Testis (tissue), 2 donors: Measurements from ENCODE around the gene CTDP1.
"Not testable (repeated sequence)": the region's sequence is repeated elsewhere in the genome, so short reads cannot be mapped to it uniquely, and the experiment has no call there.

Experiments used
- POLR2A ChIP-seq: fragments of 450-650 bp; IDR thresholded peaks from one replicate; pipeline ENCODE4 v1.6.1; 2017; ENCODE audit warnings: antibody characterized with exemption, mild to moderate bottlenecking, moderate library complexity
- TF ChIP-seq, protein P1 (sequence below), 3 experiments: fragments of 450-650 bp in 2 of 3; fragments of 200-600 bp in 1 of 3; sonication (generic) in 1 of 3; IDR thresholded peaks; one replicate each; pipeline ENCODE4 v1.5.1; 2016 to 2019; ENCODE audit warnings: antibody characterized with exemption in 3 of 3, mild to moderate bottlenecking in 2 of 3, moderate library complexity in 1 of 3

DNA sequence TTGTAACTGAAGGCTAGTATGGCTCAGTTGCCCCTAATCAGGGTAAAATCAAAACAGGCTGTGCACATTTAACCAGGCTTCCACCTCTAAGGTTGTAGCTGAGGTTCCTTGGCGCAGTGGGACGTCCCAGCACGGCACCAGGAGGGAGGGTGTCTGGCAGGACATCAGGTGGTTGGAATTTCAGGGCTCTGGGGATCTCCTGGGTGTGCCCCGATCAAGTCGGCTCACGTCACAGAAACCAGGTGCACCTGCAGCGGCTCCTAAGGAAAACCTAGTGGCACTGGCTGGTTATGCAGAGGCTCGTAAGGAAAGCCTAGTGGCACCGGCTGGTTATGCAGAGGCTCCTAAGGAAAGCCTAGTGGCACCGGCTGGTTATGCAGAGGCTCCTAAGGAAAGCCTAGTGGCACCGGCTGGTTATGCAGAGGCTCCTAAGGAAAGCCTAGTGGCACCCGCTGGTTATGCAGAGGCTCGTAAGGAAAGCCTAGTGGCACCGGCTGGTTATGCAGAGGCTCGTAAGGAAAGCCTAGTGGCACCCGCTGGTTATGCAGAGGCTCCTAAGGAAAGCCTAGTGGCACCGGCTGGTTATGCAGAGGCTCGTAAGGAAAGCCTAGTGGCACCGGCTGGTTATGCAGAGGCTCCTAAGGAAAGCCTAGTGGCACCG, 72.4 kb downstream of the CTDP1 start:
- TF ChIP-seq, protein P1, sequence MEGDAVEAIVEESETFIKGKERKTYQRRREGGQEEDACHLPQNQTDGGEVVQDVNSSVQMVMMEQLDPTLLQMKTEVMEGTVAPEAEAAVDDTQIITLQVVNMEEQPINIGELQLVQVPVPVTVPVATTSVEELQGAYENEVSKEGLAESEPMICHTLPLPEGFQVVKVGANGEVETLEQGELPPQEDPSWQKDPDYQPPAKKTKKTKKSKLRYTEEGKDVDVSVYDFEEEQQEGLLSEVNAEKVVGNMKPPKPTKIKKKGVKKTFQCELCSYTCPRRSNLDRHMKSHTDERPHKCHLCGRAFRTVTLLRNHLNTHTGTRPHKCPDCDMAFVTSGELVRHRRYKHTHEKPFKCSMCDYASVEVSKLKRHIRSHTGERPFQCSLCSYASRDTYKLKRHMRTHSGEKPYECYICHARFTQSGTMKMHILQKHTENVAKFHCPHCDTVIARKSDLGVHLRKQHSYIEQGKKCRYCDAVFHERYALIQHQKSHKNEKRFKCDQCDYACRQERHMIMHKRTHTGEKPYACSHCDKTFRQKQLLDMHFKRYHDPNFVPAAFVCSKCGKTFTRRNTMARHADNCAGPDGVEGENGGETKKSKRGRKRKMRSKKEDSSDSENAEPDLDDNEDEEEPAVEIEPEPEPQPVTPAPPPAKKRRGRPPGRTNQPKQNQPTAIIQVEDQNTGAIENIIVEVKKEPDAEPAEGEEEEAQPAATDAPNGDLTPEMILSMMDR (IDR thresholded peaks at IDR 0.05): not testable (repeated sequence)
- not testable (repeated sequence) for TF ChIP-seq POLR2A
